Endodermal cell (in vitro differentiated cells): Measurements from ENCODE around the gene ABCD4. TPM values are rescaled to one million over a fixed set of nuclear protein-coding genes. Genes with fewer than 3 reads are reported as not detected.

Experiments
- DNase-seq: peaks from one replicate; pipeline ENCODE4 v3.0.0-alpha.2; 2017
- H3K27ac ChIP-seq: 2 replicates; pipeline ENCODE4 v1.5.1; 2013; ENCODE audit warnings: mild to moderate bottlenecking, low read depth, low read length, moderate library complexity
- H3K27me3 ChIP-seq: 2 replicates; pipeline ENCODE4 v1.6.1; 2013; ENCODE audit warnings: mild to moderate bottlenecking, low read length, moderate library complexity; ENCODE audit not compliant: insufficient read depth, control insufficient read depth, poor library complexity, severe bottlenecking
- H3K36me3 ChIP-seq: 2 replicates; pipeline ENCODE4 v1.7.0; 2013; ENCODE audit warnings: mild to moderate bottlenecking, low read length, moderate library complexity; ENCODE audit not compliant: control insufficient read depth, insufficient read depth
- H3K4me1 ChIP-seq: one replicate; pipeline ENCODE4 v1.7.0; 2013; ENCODE audit warnings: low read length; ENCODE audit not compliant: control insufficient read depth, insufficient read depth
- H3K4me3 ChIP-seq: 2 replicates; pipeline ENCODE4 v1.5.1; 2013; ENCODE audit warnings: mild to moderate bottlenecking, low read length, moderate library complexity
- H3K9ac ChIP-seq: 2 replicates; pipeline ENCODE4 v1.6.1; 2013; ENCODE audit warnings: mild to moderate bottlenecking, low read length, moderate library complexity; ENCODE audit not compliant: poor library complexity, severe bottlenecking; ENCODE audit errors: extremely low read depth
- H3K9me3 ChIP-seq: 2 replicates; pipeline ENCODE4 v1.6.1; 2013; ENCODE audit warnings: mild to moderate bottlenecking, low read length, moderate library complexity; ENCODE audit not compliant: control insufficient read depth
- H3K27ac Mint-ChIP-seq: 2 replicates; pipeline ENCODE4 v1.8.0; 2020; ENCODE audit warnings: mixed read lengths
- H3K27me3 Mint-ChIP-seq: 2 replicates; pipeline ENCODE4 v1.8.0; 2021; ENCODE audit warnings: mild to moderate bottlenecking, mixed read lengths; ENCODE audit not compliant: insufficient read depth
- H3K36me3 Mint-ChIP-seq: 2 replicates; pipeline ENCODE4 v1.8.0; 2020; ENCODE audit warnings: low read depth, mixed read lengths
- H3K4me1 Mint-ChIP-seq: 2 replicates; pipeline ENCODE4 v1.8.0; 2020; ENCODE audit warnings: mixed read lengths
- H3K4me3 Mint-ChIP-seq: 2 replicates; pipeline ENCODE4 v1.8.0; 2020; ENCODE audit warnings: mild to moderate bottlenecking, moderate library complexity, mixed read lengths
- H3K9me3 Mint-ChIP-seq: 2 replicates; pipeline ENCODE4 v1.8.0; 2020; ENCODE audit warnings: mild to moderate bottlenecking, mixed read lengths
- CTCF ChIP-seq: fragments of 200-600 bp; sonication (generic); conservative IDR thresholded peaks from 2 replicates; pipeline ENCODE4 v1.5.0; 2021; ENCODE audit warnings: antibody characterized with exemption, mild to moderate bottlenecking
- WGBS, 2 experiments: methylation state at CpG; one replicate each; pipeline versions ENCODE4 v1.1.5 to v1.1.7; 2013; ENCODE audit warnings: missing lambda C conversion rate in 2 of 2, mixed read lengths in 1 of 2; ENCODE audit not compliant: insufficient coverage in 1 of 2, insufficient read length in 1 of 2; 5-methylcytosine and 5-hydroxymethylcytosine counted together
- total RNA-seq, 2 donors: library from RNA; stranded (reverse); fragmentation: NEBNext Ultra II Directional in 1 of 2; extraction: Animal tissue kit (Norgen Biotek cat#: 25700) in 1 of 2; gene quantifications; 2 replicates in 1 of 2; 3 replicates in 1 of 2; pipeline ENCODE4 v1.2.1, GENCODE V29; 2021

ABCD4 gene
- total RNA-seq, 2 donors from 2014 or later: 153 to 239 TPM

GRCh38 chr14:74314576-74314975 lies 11.8 kb upstream of the ABCD4 start:
- WGBS, 2 experiments: 93 to 97% methylated on average over 4 of the region's 4 CpGs
- Mint-ChIP-seq H3K27me3 (peaks cover 2% of the 10 kb centered on the region), H3K9me3 (no peaks in the 10 kb centered on the region), H3K36me3 (no peaks in the 10 kb centered on the region), H3K27ac (no peak overlapping the region), H3K4me1 (no peaks in the 10 kb centered on the region), H3K4me3 (no peak overlapping the region)
- Histone ChIP-seq H3K4me3 (no peak overlapping the region), H3K27me3 (no peaks in the 10 kb centered on the region), H3K36me3 (no peaks in the 10 kb centered on the region), H3K4me1 (no peaks in the 10 kb centered on the region), H3K9ac (no peak overlapping the region), H3K27ac (no peak overlapping the region), H3K9me3 (no peaks in the 10 kb centered on the region)
- no peak for DNase-seq
- no peak for TF ChIP-seq CTCF

GRCh38 chr14:74313601-74314000 lies 10.9 kb upstream of the ABCD4 start:
- no peaks in the 10 kb centered on the region for H3K9me3 Mint-ChIP-seq
- Histone ChIP-seq H3K4me3 (no peak overlapping the region), H3K27me3 (no peaks in the 10 kb centered on the region), H3K27ac (no peak overlapping the region), H3K9me3 (no peaks in the 10 kb centered on the region), H3K4me1 (no peaks in the 10 kb centered on the region), H3K9ac (no peak overlapping the region), H3K36me3 (no peaks in the 10 kb centered on the region)
- H3K27me3 Mint-ChIP-seq: peaks cover 2% of the 10 kb centered on the region
- TF ChIP-seq CTCF: no peak
- no peaks in the 10 kb centered on the region for H3K4me1 Mint-ChIP-seq
- no peak for DNase-seq
- H3K4me3 Mint-ChIP-seq: no peak overlapping the region
- H3K36me3 Mint-ChIP-seq: no peaks in the 10 kb centered on the region
- no peak overlapping the region for H3K27ac Mint-ChIP-seq
- WGBS, 2 experiments: 93 to 94% methylated on average over 2 to 5 of the region's 5 CpGs

- H3K36me3 ChIP-seq: no peaks in the 10 kb centered on the region
- no peaks in the 10 kb centered on the region for H3K4me1 ChIP-seq
- no peak for TF ChIP-seq CTCF
- H3K9ac ChIP-seq: no peak overlapping the region
- 62 to 89% methylated on average over 2 of the region's 2 CpGs for WGBS, 2 experiments
- no peaks in the 10 kb centered on the region for H3K9me3 Mint-ChIP-seq
- H3K9me3 ChIP-seq: no peaks in the 10 kb centered on the region
- no peak overlapping the region for H3K4me3 ChIP-seq
- H3K27me3 ChIP-seq: no peaks in the 10 kb centered on the region
- H3K36me3 Mint-ChIP-seq: no peaks in the 10 kb centered on the region
- no peak overlapping the region for H3K27ac ChIP-seq
- H3K27ac Mint-ChIP-seq: no peak overlapping the region
- H3K4me1 Mint-ChIP-seq: no peaks in the 10 kb centered on the region
- DNase-seq: no peak
- no peak overlapping the region for H3K4me3 Mint-ChIP-seq
- H3K27me3 Mint-ChIP-seq: peaks cover 2% of the 10 kb centered on the region
Observed at GRCh38 chr14:74312161-74312560, 9.4 kb upstream of the ABCD4 start.
